ENCODE results near the gene TEX10.

- TF ChIP-seq CTCF (IDR thresholded peaks at IDR 0.05 in 4 of 5, conservative IDR thresholded peaks at IDR 0.05 in 1 of 5) (no peak), POLR2A (IDR thresholded peaks at IDR 0.05) (no peak)
These were observed 85.5 kb downstream of the TEX10 start for GRCh38 chr9:100267211-100267610.

Measured in gastrocnemius medialis (tissue), 4 donors.